GM12878 (cell line): ENCODE data around the gene PLEKHM1. TPM values are rescaled to one million over a fixed set of nuclear protein-coding genes. Genes with fewer than 3 reads are reported as not detected.

Source experiments
- ASH2L ChIP-seq: fragments of 300-600, 200-600 bp; sonication (generic); IDR thresholded peaks from 2 replicates; pipeline ENCODE4 v1.6.1; 2017; ENCODE audit warnings: low read depth, mild to moderate bottlenecking, borderline replicate concordance
- BACH1 ChIP-seq: fragments of 450-650 bp; IDR thresholded peaks from 2 replicates; pipeline ENCODE4 v1.6.1; 2017; ENCODE audit warnings: mild to moderate bottlenecking, borderline replicate concordance
- CBX3 ChIP-seq: fragments of 200-600 bp; sonication (generic); IDR thresholded peaks from 2 replicates; pipeline ENCODE4 v1.6.1; 2016; ENCODE audit warnings: low read depth, borderline replicate concordance
- ESRRA ChIP-seq: IDR thresholded peaks from 2 replicates; pipeline ENCODE4 v1.6.1; 2012; ENCODE audit warnings: mild to moderate bottlenecking, low read length, improper control_type of control experiment
- KAT2A ChIP-seq: conservative IDR thresholded peaks from 2 replicates; pipeline ENCODE4 v1.6.1; 2011; ENCODE audit warnings: low read depth, low read length; ENCODE audit not compliant: control insufficient read depth
- MAX ChIP-seq: IDR thresholded peaks from 2 replicates; pipeline ENCODE4 v1.6.1; 2012; ENCODE audit warnings: low read depth, low read length, improper control_type of control experiment
- NBN ChIP-seq: fragments of 450-650 bp; IDR thresholded peaks from 2 replicates; pipeline ENCODE4 v1.6.1; 2016
- NFYA ChIP-seq: IDR thresholded peaks from 2 replicates; pipeline ENCODE4 v1.6.1; 2011; ENCODE audit warnings: low read depth, mild to moderate bottlenecking, low read length, improper control_type of control experiment, borderline replicate concordance
- NFYB ChIP-seq: IDR thresholded peaks from 2 replicates; pipeline ENCODE4 v1.6.1; 2011; ENCODE audit warnings: low read depth, mild to moderate bottlenecking, low read length, improper control_type of control experiment, moderate library complexity; ENCODE audit not compliant: insufficient read depth
- PML ChIP-seq: IDR thresholded peaks from 2 replicates; pipeline ENCODE4 v1.6.1; 2012; ENCODE audit warnings: low read length, inconsistent platforms
- POU2F2 ChIP-seq: IDR thresholded peaks from 3 replicates; pipeline ENCODE4 v1.6.1; 2011; ENCODE audit warnings: low read depth, mild to moderate bottlenecking, low read length, borderline replicate concordance
- RB1 ChIP-seq: fragments of 450-650 bp; formaldehyde crosslinking; IDR thresholded peaks from 2 replicates; pipeline ENCODE4 v1.6.1; 2017; ENCODE audit warnings: mild to moderate bottlenecking, borderline replicate concordance
- RFX5 ChIP-seq: IDR thresholded peaks from 2 replicates; pipeline ENCODE4 v1.6.1; 2011; ENCODE audit warnings: low read depth, low read length, improper control_type of control experiment
- RUNX3 ChIP-seq: IDR thresholded peaks from 2 replicates; pipeline ENCODE4 v1.6.1; 2012; ENCODE audit warnings: low read length, inconsistent platforms
- SIX5 ChIP-seq: IDR thresholded peaks from 2 replicates; pipeline ENCODE4 v1.6.1; 2011; ENCODE audit warnings: mild to moderate bottlenecking, low read depth, low read length, moderate library complexity; ENCODE audit not compliant: severe bottlenecking
- SKIL ChIP-seq: fragments of 450-650 bp; IDR thresholded peaks from 2 replicates; pipeline ENCODE4 v1.6.1; 2017; ENCODE audit warnings: mild to moderate bottlenecking, low read depth, inconsistent platforms; ENCODE audit not compliant: poor library complexity, severe bottlenecking
- STAT1 ChIP-seq: fragments of 450-650 bp; conservative IDR thresholded peaks from 2 replicates; pipeline ENCODE4 v1.6.1; 2014; ENCODE audit warnings: antibody characterized with exemption, mild to moderate bottlenecking
- TAF1 ChIP-seq: IDR thresholded peaks from 2 replicates; pipeline ENCODE4 v1.6.1; 2011; ENCODE audit warnings: mild to moderate bottlenecking, low read depth, low read length, borderline replicate concordance
- WRNIP1 ChIP-seq: IDR thresholded peaks from 2 replicates; pipeline ENCODE4 v1.6.1; 2011; ENCODE audit warnings: low read depth, low read length, improper control_type of control experiment, borderline replicate concordance
- YY1 ChIP-seq: IDR thresholded peaks from 2 replicates; pipeline ENCODE4 v1.6.1; 2011; ENCODE audit warnings: low read depth, mild to moderate bottlenecking, low read length
- ZBED1 ChIP-seq: IDR thresholded peaks from 2 replicates; pipeline ENCODE4 v1.6.1; 2016; ENCODE audit warnings: borderline replicate concordance
- polyA plus RNA-seq, 11 experiments: library from polyadenylated mRNA; depleted of rRNA in 4 of 11; unstranded in 6 of 11; stranded (reverse) in 5 of 11; fragments of >200 nt; fragmentation: Nextera tagmentation in 4 of 11; fragmentation: Illumina TruSeq in 1 of 11; extraction: Ambion mirVana in 4 of 11; extraction: Trizol in 1 of 11; gene quantifications; 1 replicate in 1 of 11; 2 replicates in 10 of 11; pipeline versions ENCODE4 v1.2.1 to v1.2.3, GENCODE V29; 2011 to 2016; ENCODE audit warnings: inconsistent platforms in 2 of 11, missing spikeins in 2 of 11, low read depth in 1 of 11
- total RNA-seq, 4 experiments: library from RNA; depleted of rRNA in 3 of 4; stranded (reverse); fragments of >200 nt in 3 of 4; fragmentation: Illumina TruSeq in 1 of 4; extraction: Trizol in 1 of 4; gene quantifications; 2 replicates each; pipeline versions ENCODE4 v1.2.1 to v1.2.3, GENCODE V29; 2013 to 2021
- TF ChIP-seq, protein P1 (sequence below): fragments of 150-350 bp; IDR thresholded peaks from 2 replicates; pipeline ENCODE4 v1.6.1; 2016; ENCODE audit warnings: low read depth, low read length
- TF ChIP-seq, protein P2 (sequence below): IDR thresholded peaks from 2 replicates; pipeline ENCODE4 v1.6.1; 2011; ENCODE audit warnings: borderline replicate concordance, low read depth, mild to moderate bottlenecking, moderate library complexity, low read length; ENCODE audit not compliant: insufficient read depth, poor library complexity, severe bottlenecking

Gene PLEKHM1
- total and polyA plus RNA-seq, 10 of the 15 experiments (the other 5 are each of a cell fraction or from before 2014, with no cell fraction given), result 0.21 to 27.8 (median 9.4) TPM

- TF ChIP-seq, protein P1, sequence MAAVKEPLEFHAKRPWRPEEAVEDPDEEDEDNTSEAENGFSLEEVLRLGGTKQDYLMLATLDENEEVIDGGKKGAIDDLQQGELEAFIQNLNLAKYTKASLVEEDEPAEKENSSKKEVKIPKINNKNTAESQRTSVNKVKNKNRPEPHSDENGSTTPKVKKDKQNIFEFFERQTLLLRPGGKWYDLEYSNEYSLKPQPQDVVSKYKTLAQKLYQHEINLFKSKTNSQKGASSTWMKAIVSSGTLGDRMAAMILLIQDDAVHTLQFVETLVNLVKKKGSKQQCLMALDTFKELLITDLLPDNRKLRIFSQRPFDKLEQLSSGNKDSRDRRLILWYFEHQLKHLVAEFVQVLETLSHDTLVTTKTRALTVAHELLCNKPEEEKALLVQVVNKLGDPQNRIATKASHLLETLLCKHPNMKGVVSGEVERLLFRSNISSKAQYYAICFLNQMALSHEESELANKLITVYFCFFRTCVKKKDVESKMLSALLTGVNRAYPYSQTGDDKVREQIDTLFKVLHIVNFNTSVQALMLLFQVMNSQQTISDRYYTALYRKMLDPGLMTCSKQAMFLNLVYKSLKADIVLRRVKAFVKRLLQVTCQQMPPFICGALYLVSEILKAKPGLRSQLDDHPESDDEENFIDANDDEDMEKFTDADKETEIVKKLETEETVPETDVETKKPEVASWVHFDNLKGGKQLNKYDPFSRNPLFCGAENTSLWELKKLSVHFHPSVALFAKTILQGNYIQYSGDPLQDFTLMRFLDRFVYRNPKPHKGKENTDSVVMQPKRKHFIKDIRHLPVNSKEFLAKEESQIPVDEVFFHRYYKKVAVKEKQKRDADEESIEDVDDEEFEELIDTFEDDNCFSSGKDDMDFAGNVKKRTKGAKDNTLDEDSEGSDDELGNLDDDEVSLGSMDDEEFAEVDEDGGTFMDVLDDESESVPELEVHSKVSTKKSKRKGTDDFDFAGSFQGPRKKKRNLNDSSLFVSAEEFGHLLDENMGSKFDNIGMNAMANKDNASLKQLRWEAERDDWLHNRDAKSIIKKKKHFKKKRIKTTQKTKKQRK, result no peak
- TF ChIP-seq POU2F2, result no peak
- no peak for TF ChIP-seq SKIL
- TF ChIP-seq NFYB, result no peak
- no peak for TF ChIP-seq STAT1
- no peak for TF ChIP-seq RB1
- TF ChIP-seq KAT2A, result no peak
- no peak for TF ChIP-seq TAF1
- no peak for TF ChIP-seq ZBED1
- TF ChIP-seq ASH2L, result no peak
- no peak for TF ChIP-seq BACH1
- TF ChIP-seq, protein P2, sequence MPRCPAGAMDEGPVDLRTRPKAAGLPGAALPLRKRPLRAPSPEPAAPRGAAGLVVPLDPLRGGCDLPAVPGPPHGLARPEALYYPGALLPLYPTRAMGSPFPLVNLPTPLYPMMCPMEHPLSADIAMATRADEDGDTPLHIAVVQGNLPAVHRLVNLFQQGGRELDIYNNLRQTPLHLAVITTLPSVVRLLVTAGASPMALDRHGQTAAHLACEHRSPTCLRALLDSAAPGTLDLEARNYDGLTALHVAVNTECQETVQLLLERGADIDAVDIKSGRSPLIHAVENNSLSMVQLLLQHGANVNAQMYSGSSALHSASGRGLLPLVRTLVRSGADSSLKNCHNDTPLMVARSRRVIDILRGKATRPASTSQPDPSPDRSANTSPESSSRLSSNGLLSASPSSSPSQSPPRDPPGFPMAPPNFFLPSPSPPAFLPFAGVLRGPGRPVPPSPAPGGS, result no peak
- no peak for TF ChIP-seq WRNIP1
- TF ChIP-seq PML, result no peak
- no peak for TF ChIP-seq NFYA
- TF ChIP-seq NBN, result no peak
- no peak for TF ChIP-seq CBX3
- TF ChIP-seq MAX, result peak; percentile 25; the same call in 1 of the 2 replicates
- no peak for TF ChIP-seq ESRRA
- no peak for TF ChIP-seq YY1
- TF ChIP-seq SIX5, result no peak
- TF ChIP-seq RUNX3, result no peak
- no peak for TF ChIP-seq RFX5
Measured at GRCh38 chr17:45413498-45413923, 77.0 kb downstream of the PLEKHM1 start (continued).
